Measurements from ENCODE around the gene ADAM19.

Gene ADAM19

GRCh38 chr5:157582731-157583620 lies 7.4 kb upstream of the ADAM19 start:
- H3K4me1 Mint-ChIP-seq: peaks cover 47% of the 10 kb centered on the region
- H3K36me3 Mint-ChIP-seq (ENCODE audit: low read depth): no peaks in the 10 kb centered on the region
- ATAC-seq: peak; percentile 83
- H3K4me3 Mint-ChIP-seq: no peak overlapping the region
- peaks cover 11% of the 10 kb centered on the region for H3K9me3 Mint-ChIP-seq
- H3K27ac Mint-ChIP-seq: peak overlapping the region; percentile 74
- no peak for DNase-seq
- H3K27me3 Mint-ChIP-seq: no peaks in the 10 kb centered on the region

GRCh38 chr5:157581901-157582300 lies 6.3 kb upstream of the ADAM19 start:
- DNase-seq: no peak
- Mint-ChIP-seq H3K36me3 (ENCODE audit: low read depth) (no peaks in the 10 kb centered on the region), H3K27ac (peak overlapping the region; percentile 60), H3K9me3 (peaks cover 11% of the 10 kb centered on the region), H3K4me3 (no peak overlapping the region), H3K4me1 (peaks cover 48% of the 10 kb centered on the region), H3K27me3 (peaks cover 7% of the 10 kb centered on the region)
- no peak for ATAC-seq

- Mint-ChIP-seq H3K4me3 (no peak overlapping the region), H3K27ac (no peak overlapping the region), H3K27me3 (peaks cover 30% of the 10 kb centered on the region), H3K36me3 (ENCODE audit: low read depth) (peaks cover 2% of the 10 kb centered on the region), H3K4me1 (peaks cover 58% of the 10 kb centered on the region), H3K9me3 (no peaks in the 10 kb centered on the region)
- ATAC-seq: no peak
- DNase-seq: no peak
These were observed 2.7 kb upstream of the ADAM19 start for GRCh38 chr5:157578079-157578780.

- Mint-ChIP-seq H3K27me3 (peaks cover 37% of the 10 kb centered on the region), H3K27ac (no peak overlapping the region), H3K36me3 (ENCODE audit: low read depth) (peaks cover 2% of the 10 kb centered on the region), H3K4me3 (peak overlapping the region; percentile 60), H3K4me1 (peaks cover 49% of the 10 kb centered on the region), H3K9me3 (no peaks in the 10 kb centered on the region)
- ATAC-seq (no peak), DNase-seq (no peak)
These were observed 1.1 kb upstream of the ADAM19 start for GRCh38 chr5:157576678-157577077.

- H3K4me1 Mint-ChIP-seq: peaks cover 58% of the 10 kb centered on the region
- no peak for DNase-seq
- peak overlapping the region; percentile 90 for H3K4me3 Mint-ChIP-seq
- no peaks in the 10 kb centered on the region for H3K9me3 Mint-ChIP-seq
- H3K27ac Mint-ChIP-seq: peak overlapping the region; percentile 84
- no peak for ATAC-seq
- H3K27me3 Mint-ChIP-seq: peaks cover 43% of the 10 kb centered on the region
- peaks cover 6% of the 10 kb centered on the region for H3K36me3 Mint-ChIP-seq (ENCODE audit: low read depth)
These were observed 857 bp downstream of the ADAM19 start for GRCh38 chr5:157574456-157575380.

GRCh38 chr5:157571357-157571827 lies 4.2 kb downstream of the ADAM19 start:
- peak overlapping the region; percentile 49 for H3K4me3 Mint-ChIP-seq
- no peak for DNase-seq
- peak; percentile 34 for ATAC-seq
- H3K4me1 Mint-ChIP-seq: peaks cover 65% of the 10 kb centered on the region
- peaks cover 36% of the 10 kb centered on the region for H3K27me3 Mint-ChIP-seq
- H3K27ac Mint-ChIP-seq: peak overlapping the region; percentile 71
- peaks cover 13% of the 10 kb centered on the region for H3K36me3 Mint-ChIP-seq (ENCODE audit: low read depth)
- H3K9me3 Mint-ChIP-seq: no peaks in the 10 kb centered on the region

- Mint-ChIP-seq H3K9me3 (no peaks in the 10 kb centered on the region), H3K27ac (peak overlapping the region; percentile 71), H3K27me3 (peaks cover 31% of the 10 kb centered on the region), H3K4me1 (peaks cover 61% of the 10 kb centered on the region), H3K4me3 (peak overlapping the region; percentile 49), H3K36me3 (ENCODE audit: low read depth) (peaks cover 13% of the 10 kb centered on the region)
- ATAC-seq: peak; percentile 8
- DNase-seq: no peak
These were observed 4.9 kb downstream of the ADAM19 start for GRCh38 chr5:157570531-157571200.

- no peaks in the 10 kb centered on the region for H3K9me3 Mint-ChIP-seq
- peaks cover 11% of the 10 kb centered on the region for H3K36me3 Mint-ChIP-seq (ENCODE audit: low read depth)
- H3K27me3 Mint-ChIP-seq: peaks cover 20% of the 10 kb centered on the region
- H3K4me3 Mint-ChIP-seq: no peak overlapping the region
- H3K27ac Mint-ChIP-seq: no peak overlapping the region
- DNase-seq: no peak
- H3K4me1 Mint-ChIP-seq: peaks cover 52% of the 10 kb centered on the region
- ATAC-seq: no peak
These were observed 6.9 kb downstream of the ADAM19 start for GRCh38 chr5:157568720-157569119.

- Mint-ChIP-seq H3K36me3 (ENCODE audit: low read depth) (peaks cover 11% of the 10 kb centered on the region), H3K4me3 (no peak overlapping the region), H3K4me1 (peaks cover 49% of the 10 kb centered on the region), H3K27me3 (peaks cover 20% of the 10 kb centered on the region), H3K27ac (no peak overlapping the region), H3K9me3 (no peaks in the 10 kb centered on the region)
- DNase-seq (no peak), ATAC-seq (no peak)
These were observed 7.4 kb downstream of the ADAM19 start for GRCh38 chr5:157568222-157568621.

- Mint-ChIP-seq H3K36me3 (ENCODE audit: low read depth) (peaks cover 11% of the 10 kb centered on the region), H3K27me3 (peaks cover 17% of the 10 kb centered on the region), H3K9me3 (no peaks in the 10 kb centered on the region), H3K4me3 (no peak overlapping the region), H3K4me1 (peaks cover 46% of the 10 kb centered on the region), H3K27ac (no peak overlapping the region)
- ATAC-seq: no peak
- DNase-seq: no peak
These were observed 8.6 kb downstream of the ADAM19 start for GRCh38 chr5:157566902-157567489.

GRCh38 chr5:157563929-157564716 lies 11.5 kb downstream of the ADAM19 start:
- peaks cover 9% of the 10 kb centered on the region for H3K27me3 Mint-ChIP-seq
- no peak overlapping the region for H3K4me3 Mint-ChIP-seq
- peaks cover 4% of the 10 kb centered on the region for H3K36me3 Mint-ChIP-seq (ENCODE audit: low read depth)
- H3K27ac Mint-ChIP-seq: peak overlapping the region; percentile 26
- DNase-seq (no peak), ATAC-seq (no peak)
- H3K9me3 Mint-ChIP-seq: no peaks in the 10 kb centered on the region
- peaks cover 21% of the 10 kb centered on the region for H3K4me1 Mint-ChIP-seq

- DNase-seq (no peak), ATAC-seq (no peak)
- Mint-ChIP-seq H3K27me3 (peaks cover 9% of the 10 kb centered on the region), H3K4me3 (no peak overlapping the region), H3K27ac (no peak overlapping the region), H3K4me1 (peaks cover 15% of the 10 kb centered on the region), H3K36me3 (ENCODE audit: low read depth) (peaks cover 2% of the 10 kb centered on the region), H3K9me3 (no peaks in the 10 kb centered on the region)
These were observed 12.1 kb downstream of the ADAM19 start for GRCh38 chr5:157563373-157563928.
